Tibial nerve (tissue), 4 donors: ENCODE data around the gene PNCK.
"Not testable (repeated sequence)": the region's sequence is repeated elsewhere in the genome, so short reads cannot be mapped to it uniquely, and the experiment has no call there.

ENCODE experiments used
- CTCF ChIP-seq, 5 experiments: fragments of 200-600 bp in 3 of 5; fragments of 450-650 bp in 2 of 5; sonication (generic) in 3 of 5; IDR thresholded peaks; one replicate each; pipeline ENCODE4 v1.5.1; 2016 to 2019; ENCODE audit warnings: antibody characterized with exemption in 5 of 5, mild to moderate bottlenecking in 3 of 5, moderate library complexity in 2 of 5
- EP300 ChIP-seq, 2 donors: sonication (generic); formaldehyde crosslinking; IDR thresholded peaks; one replicate each; pipeline ENCODE4 v1.6.1; 2017; ENCODE audit warnings: antibody characterized with exemption in 2 of 2, mild to moderate bottlenecking in 1 of 2
- POLR2A ChIP-seq, 2 donors: fragments of 450-650 bp; IDR thresholded peaks; one replicate each; pipeline ENCODE4 v1.6.1; 2017; ENCODE audit warnings: antibody characterized with exemption in 2 of 2, mild to moderate bottlenecking in 2 of 2, moderate library complexity in 2 of 2

- TF ChIP-seq CTCF, POLR2A, EP300 (IDR thresholded peaks at IDR 0.05): not testable (repeated sequence)
Observed at GRCh38 chrX:153683486-153683885, 9.9 kb upstream of the PNCK start.
